ENCODE measurements around the gene SIRT3. TPM values are rescaled to one million over a fixed set of nuclear protein-coding genes. Genes with fewer than 3 reads are reported as not detected.
A peak's percentile ranks its signal among the peaks of the same experiment; 100 is the strongest.

Gene SIRT3
- total RNA-seq, 4 donors from 2014 or later: 2.5 to 8.3 (median 6.1) TPM

DNA sequence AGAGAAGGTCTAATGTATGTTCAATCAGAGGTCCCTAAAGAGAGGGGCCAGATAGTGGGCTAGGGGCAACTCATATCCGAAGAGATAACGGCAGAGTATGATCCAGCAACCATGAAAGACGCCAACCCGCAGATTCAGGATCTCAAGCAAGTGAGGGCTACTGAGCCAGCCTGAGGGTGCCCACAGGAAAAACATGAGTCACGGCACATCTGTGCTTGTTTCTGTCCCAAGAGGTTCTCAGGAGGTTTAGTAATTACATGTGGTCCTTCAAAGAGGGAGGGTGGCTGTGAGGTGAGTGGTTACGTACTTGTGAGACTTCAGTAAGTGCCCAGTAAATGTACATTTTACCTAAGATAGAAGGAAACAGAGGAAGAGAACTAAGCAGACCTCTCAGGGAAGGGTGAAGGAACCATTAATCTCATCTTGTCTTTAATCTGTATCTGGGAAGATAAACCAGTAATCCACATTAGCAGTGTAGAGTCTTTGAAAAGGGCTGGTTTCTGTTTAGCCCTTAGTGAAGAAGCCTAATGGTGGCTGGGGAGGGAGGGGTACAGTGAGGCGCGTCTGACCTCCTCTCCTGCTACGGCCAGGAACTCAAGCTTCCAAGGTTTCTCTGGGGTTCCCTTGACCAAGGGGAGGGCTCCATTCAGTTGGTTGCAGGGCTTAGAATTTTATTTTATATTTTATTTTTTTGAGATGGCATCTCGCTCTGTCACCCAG, 10.2 kb downstream of the SIRT3 start:
- H3K27me3 ChIP-seq: no peaks in the 10 kb centered on the region
- DNase-seq: no peak
- peaks cover 0 to 57% (median 0%) of the 10 kb centered on the region in 3 donors for H3K36me3 ChIP-seq
- 84 to 85% methylated on average over 10 of the region's 10 CpGs for WGBS, 2 donors
- H3K9me3 ChIP-seq: no peaks in the 10 kb centered on the region
- no peaks in the 10 kb centered on the region for H3K4me1 ChIP-seq
- intact Hi-C loops (cut with DNase I): no loop called here
- no peak overlapping the region for H3K27ac ChIP-seq
- H3K4me3 ChIP-seq: no peak overlapping the region
- TF ChIP-seq, protein P1, sequence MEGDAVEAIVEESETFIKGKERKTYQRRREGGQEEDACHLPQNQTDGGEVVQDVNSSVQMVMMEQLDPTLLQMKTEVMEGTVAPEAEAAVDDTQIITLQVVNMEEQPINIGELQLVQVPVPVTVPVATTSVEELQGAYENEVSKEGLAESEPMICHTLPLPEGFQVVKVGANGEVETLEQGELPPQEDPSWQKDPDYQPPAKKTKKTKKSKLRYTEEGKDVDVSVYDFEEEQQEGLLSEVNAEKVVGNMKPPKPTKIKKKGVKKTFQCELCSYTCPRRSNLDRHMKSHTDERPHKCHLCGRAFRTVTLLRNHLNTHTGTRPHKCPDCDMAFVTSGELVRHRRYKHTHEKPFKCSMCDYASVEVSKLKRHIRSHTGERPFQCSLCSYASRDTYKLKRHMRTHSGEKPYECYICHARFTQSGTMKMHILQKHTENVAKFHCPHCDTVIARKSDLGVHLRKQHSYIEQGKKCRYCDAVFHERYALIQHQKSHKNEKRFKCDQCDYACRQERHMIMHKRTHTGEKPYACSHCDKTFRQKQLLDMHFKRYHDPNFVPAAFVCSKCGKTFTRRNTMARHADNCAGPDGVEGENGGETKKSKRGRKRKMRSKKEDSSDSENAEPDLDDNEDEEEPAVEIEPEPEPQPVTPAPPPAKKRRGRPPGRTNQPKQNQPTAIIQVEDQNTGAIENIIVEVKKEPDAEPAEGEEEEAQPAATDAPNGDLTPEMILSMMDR (IDR thresholded peaks at IDR 0.05): no peak
- TF ChIP-seq POLR2A (IDR thresholded peaks at IDR 0.05): no peak

DNA sequence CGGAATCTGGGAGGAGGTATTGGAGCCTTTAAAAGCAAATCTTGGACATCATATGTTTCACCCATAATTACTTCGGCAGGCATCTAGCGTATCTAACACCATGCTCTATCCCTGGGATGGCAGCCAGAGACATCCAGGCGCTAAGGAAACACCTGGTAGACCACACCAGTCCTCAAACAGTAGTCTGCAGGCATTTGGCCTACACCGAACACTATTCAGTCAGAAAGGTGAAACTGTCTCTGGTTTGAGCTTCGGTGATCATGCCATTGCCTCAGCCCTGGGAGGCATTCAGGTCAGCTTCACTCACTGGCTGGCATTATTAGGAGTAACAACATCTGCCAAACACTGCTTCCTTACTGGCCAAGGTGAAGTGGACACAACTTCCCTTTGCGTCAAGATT, 11.7 kb downstream of the SIRT3 start:
- Histone ChIP-seq H3K27me3 (no peaks in the 10 kb centered on the region), H3K4me3 (no peak overlapping the region), H3K4me1 (no peaks in the 10 kb centered on the region), H3K27ac (no peak overlapping the region), H3K36me3 (peaks cover 0 to 45% (median 0%) of the 10 kb centered on the region in 3 donors), H3K9me3 (no peaks in the 10 kb centered on the region)
- 77 to 82% methylated on average over 7 of the region's 7 CpGs for WGBS, 2 donors
- TF ChIP-seq, protein P1 (IDR thresholded peaks at IDR 0.05): no peak
- no peak for TF ChIP-seq POLR2A (IDR thresholded peaks at IDR 0.05)
- no peak for DNase-seq
- intact Hi-C loops (cut with DNase I): no loop called here

GRCh38 chr11:223884-224283, 12.3 kb downstream of the SIRT3 start:
- Histone ChIP-seq H3K27me3 (no peaks in the 10 kb centered on the region), H3K27ac (no peak overlapping the region), H3K4me3 (no peak overlapping the region), H3K9me3 (no peaks in the 10 kb centered on the region), H3K36me3 (peaks cover 0 to 45% (median 0%) of the 10 kb centered on the region in 3 donors), H3K4me1 (no peaks in the 10 kb centered on the region)
- DNase-seq: no peak
- intact Hi-C loops (cut with DNase I): no loop called here
- no peak for TF ChIP-seq POLR2A (IDR thresholded peaks at IDR 0.05)
- TF ChIP-seq, protein P1 (IDR thresholded peaks at IDR 0.05): no peak
- 88 to 91% methylated on average over 5 to 7 of the region's 9 CpGs for WGBS, 2 donors

GRCh38 chr11:223026-223789, 12.9 kb downstream of the SIRT3 start:
- intact Hi-C loops (cut with DNase I): no loop called here
- H3K27me3 ChIP-seq: no peaks in the 10 kb centered on the region
- no peak overlapping the region for H3K4me3 ChIP-seq
- H3K4me1 ChIP-seq: no peaks in the 10 kb centered on the region
- peak overlapping the region in 3 of 4 donors; percentile 31 to 64 (median 63) for H3K27ac ChIP-seq
- H3K36me3 ChIP-seq: peaks cover 0 to 49% (median 0%) of the 10 kb centered on the region in 3 donors
- TF ChIP-seq, protein P1 (IDR thresholded peaks at IDR 0.05): no peak
- no peak for TF ChIP-seq POLR2A (IDR thresholded peaks at IDR 0.05)
- H3K9me3 ChIP-seq: no peaks in the 10 kb centered on the region
- DNase-seq: no peak
- 59 to 78% methylated on average over 14 to 16 of the region's 16 CpGs for WGBS, 2 donors

Data from esophagus squamous epithelium (tissue), 5 donors.